K562 (cell line): ENCODE data around the gene PDE4D. TPM values are rescaled to one million over a fixed set of nuclear protein-coding genes. Genes with fewer than 3 reads are reported as not detected.

ENCODE experiments used
- ATAC-seq: fragments of 200-7000 bp; cut with Tn5 transposase; 3 replicates; pipeline ENCODE4 v1.9.1; 2020; ENCODE audit warnings: moderate library complexity
- BruUV-seq: library from RNA; stranded (reverse); fragments of 400-500 nt; replicated peaks from 2 replicates; lab custom pipeline; 2021; lab: Mats Ljungman, UMichigan
- CTCF ChIA-PET: fragments of 300-600 bp; formaldehyde crosslinking; extraction: SDS; loops from one replicate; lab custom pipeline; 2021; ENCODE audit warnings: low intra/inter-chr PET ratio; lab: Yijun Ruan, JAX
- POLR2A ChIA-PET: fragments of 300-600, 350-650 bp; sonication (Branson Sonifier 250); formaldehyde crosslinking; extraction: SDS; loops from one replicate; lab custom pipeline; 2021; ENCODE audit warnings: antibody characterized with exemption, inconsistent platforms; lab: Yijun Ruan, JAX
- DNase-seq, 4 experiments: peaks; one replicate each; pipeline versions ENCODE4 v3.0.0 to v3.0.0-alpha.2; 2011 to 2018; ENCODE audit warnings: low spot score in 3 of 4, mixed read lengths in 3 of 4; ENCODE audit errors: extremely low read depth in 1 of 4
- FAIRE-seq: peaks from 2 replicates; lab custom pipeline; 2011; peaks lifted over from hg19 to GRCh38; lab: Jason Lieb, UNC
- H2AFZ ChIP-seq: 2 replicates; pipeline ENCODE4 v1.6.0; 2011; ENCODE audit warnings: low read depth, low read length, control low read depth, inconsistent platforms
- H3K27ac ChIP-seq: fragments of 200-600 bp; 3 replicates; pipeline ENCODE4 v1.8.0; 2011; ENCODE audit warnings: low read depth, mild to moderate bottlenecking, control low read depth, inconsistent platforms, low read length, moderate library complexity, mixed read lengths; ENCODE audit errors: extremely low read depth
- H3K27me3 ChIP-seq, 2 experiments: fragments of 300-600 bp in 1 of 2; 2 replicates in 1 of 2; 3 replicates in 1 of 2; pipeline versions ENCODE4 v1.6.0 to v1.8.0; 2011; ENCODE audit warnings: inconsistent platforms in 2 of 2, low read length in 2 of 2, mild to moderate bottlenecking in 1 of 2, mixed read lengths in 1 of 2, moderate library complexity in 1 of 2; ENCODE audit not compliant: control insufficient read depth in 2 of 2, insufficient read depth in 2 of 2
- H3K36me3 ChIP-seq: fragments of 300-600 bp; 3 replicates; pipeline ENCODE4 v1.8.0; 2011; ENCODE audit warnings: mild to moderate bottlenecking, low read length, inconsistent platforms; ENCODE audit not compliant: control insufficient read depth, insufficient read depth
- H3K4me1 ChIP-seq, 2 experiments: fragments of 200-600 bp in 1 of 2; replicated peaks in 1 of 2; 2 replicates in 1 of 2; 3 replicates in 1 of 2; pipeline versions ENCODE4 v1.5.1 to v1.8.0; 2011; ENCODE audit warnings: inconsistent platforms in 2 of 2, low read length in 2 of 2, mild to moderate bottlenecking in 1 of 2, mixed read lengths in 1 of 2, moderate library complexity in 1 of 2; ENCODE audit not compliant: control insufficient read depth in 2 of 2, insufficient read depth in 2 of 2
- H3K4me2 ChIP-seq: 2 replicates; pipeline ENCODE4 v1.6.1; 2011; ENCODE audit warnings: low read length, control low read depth, inconsistent platforms, mixed read lengths; ENCODE audit not compliant: insufficient read depth
- H3K4me3 ChIP-seq: fragments of 200-600 bp; sonication (generic), shearing (Covaris generic); 2 replicates; pipeline ENCODE4 v1.5.1; 2016; ENCODE audit warnings: control low read depth, inconsistent platforms
- H3K79me2 ChIP-seq: fragments of 200-600 bp; 3 replicates; pipeline ENCODE4 v1.8.0; 2011; ENCODE audit warnings: low read length, inconsistent platforms; ENCODE audit not compliant: control insufficient read depth, insufficient read depth
- H3K9ac ChIP-seq, 2 experiments: 2 replicates each; pipeline versions ENCODE4 v1.6.0 to v1.6.1; 2011; ENCODE audit warnings: low read depth in 2 of 2, low read length in 2 of 2, control low read depth in 1 of 2, inconsistent platforms in 1 of 2, mild to moderate bottlenecking in 1 of 2, mixed read lengths in 1 of 2; ENCODE audit not compliant: insufficient read depth in 1 of 2
- H3K9me1 ChIP-seq: one replicate; pipeline ENCODE4 v1.6.0; 2011; ENCODE audit warnings: inconsistent platforms, mild to moderate bottlenecking, low read length, moderate library complexity; ENCODE audit not compliant: control insufficient read depth, insufficient read depth
- H3K9me3 ChIP-seq: replicated peaks from 2 replicates; pipeline ENCODE4 v1.5.1; 2011; ENCODE audit warnings: low read depth, low read length, inconsistent platforms; ENCODE audit not compliant: control insufficient read depth, insufficient read depth
- H4K20me1 ChIP-seq: replicated peaks from 2 replicates; pipeline ENCODE4 v1.6.1; 2011; ENCODE audit warnings: low read length, inconsistent platforms, mixed read lengths; ENCODE audit not compliant: control insufficient read depth, insufficient read depth
- BCL6 ChIP-seq: fragments of 250-450 bp; sonication (Bioruptor Pico); IDR thresholded peaks from 2 replicates; pipeline ENCODE4 v1.4.0; 2020
- BDP1 ChIP-seq: IDR thresholded peaks from 3 replicates; pipeline ENCODE4 v1.6.1; 2011; ENCODE audit not compliant: insufficient read length, insufficient read depth
- CBX3 ChIP-seq, 2 experiments: IDR thresholded peaks; 1 replicate in 1 of 2; 2 replicates in 1 of 2; pipeline ENCODE4 v1.6.1; 2012; ENCODE audit warnings: inconsistent platforms in 2 of 2, low read length in 2 of 2, borderline replicate concordance in 1 of 2, control low read depth in 1 of 2
- ILF3 ChIP-seq: fragments of 450-650 bp; IDR thresholded peaks from 2 replicates; pipeline ENCODE4 v1.6.1; 2018; ENCODE audit warnings: antibody characterized with exemption, mild to moderate bottlenecking, moderate library complexity, borderline replicate concordance
- MAZ ChIP-seq, 2 experiments: fragments of 450-650 bp in 1 of 2; sonication (generic) in 1 of 2; formaldehyde crosslinking; IDR thresholded peaks in 1 of 2; conservative IDR thresholded peaks in 1 of 2; 2 replicates each; pipeline versions ENCODE4 v1.4.0 to v1.5.0; 2020; ENCODE audit warnings: mild to moderate bottlenecking in 1 of 2, missing genetic modification reagents in 1 of 2
- RBBP5 ChIP-seq: fragments of 200-600 bp; sonication (generic); IDR thresholded peaks from 2 replicates; pipeline ENCODE4 v1.6.1; 2012; ENCODE audit warnings: borderline replicate concordance, mild to moderate bottlenecking, low read length, control low read depth, inconsistent platforms; ENCODE audit not compliant: insufficient read depth, poor library complexity, severe bottlenecking
- RNF2 ChIP-seq: sonication (generic); IDR thresholded peaks from 2 replicates; pipeline ENCODE4 v1.6.1; 2016
- ZNF253 ChIP-seq: fragments of 250-450 bp; sonication (Bioruptor Pico); conservative IDR thresholded peaks from 2 replicates; pipeline ENCODE4 v1.6.1; 2021; ENCODE audit warnings: mild to moderate bottlenecking
- ZSCAN29 ChIP-seq: fragments of 450-650 bp; IDR thresholded peaks from 2 replicates; pipeline ENCODE4 v1.6.1; 2017
- WGBS: fragments of 100-300 bp; shearing (Covaris generic); methylation state at CpG from one replicate; pipeline ENCODE4 v1.1.6; 2016; ENCODE audit warnings: low coverage, mixed read lengths; ENCODE audit not compliant: insufficient coverage; ENCODE audit errors: missing lambda C conversion rate; 5-methylcytosine and 5-hydroxymethylcytosine counted together
- in situ Hi-C: fragments of 300-500 bp; cut with MboI; formaldehyde crosslinking; loops from 4 replicates; pipeline ENCODE4 v1.15.0; 2018; ENCODE audit warnings: inconsistent platforms, mixed read lengths
- intact Hi-C: fragments of 100-400 bp; cut with micrococcal nuclease; formaldehyde crosslinking; loops from 2 replicates; pipeline ENCODE4 v1.14.2; 2022
- polyA plus RNA-seq, 8 experiments: library from polyadenylated mRNA; depleted of rRNA in 4 of 8; stranded (reverse) in 5 of 8; unstranded in 3 of 8; fragments of >200 nt; fragmentation: Nextera tagmentation in 2 of 8; fragmentation: Illumina TruSeq in 1 of 8; extraction: Ambion mirVana in 2 of 8; extraction: Trizol in 1 of 8; gene quantifications; 2 replicates each; pipeline versions ENCODE4 v1.2.1 to v1.2.3, GENCODE V29; 2011 to 2014; ENCODE audit warnings: inconsistent platforms in 1 of 8, missing spikeins in 1 of 8
- total RNA-seq, 7 experiments: library from RNA; depleted of rRNA in 6 of 7; stranded (reverse); fragments of >200 nt in 6 of 7; fragmentation: Illumina TruSeq in 2 of 7; extraction: Trizol in 2 of 7; gene quantifications; 2 replicates each; pipeline versions ENCODE4 v1.2.1 to v1.2.3, GENCODE V29; 2011 to 2021; ENCODE audit warnings: low replicate concordance in 1 of 7
- TF ChIP-seq, protein P1 (sequence below): sonication (generic); formaldehyde crosslinking; IDR thresholded peaks from 2 replicates; pipeline ENCODE4 v1.8.0; 2022; ENCODE audit warnings: mild to moderate bottlenecking, low read depth, missing genetic modification reagents

Gene PDE4D
- total and polyA plus RNA-seq, 9 of the 15 experiments (the other 6 are each of a cell fraction or from before 2014, with no cell fraction given), result 0.04 to 0.46 (median 0.13) TPM

DNA sequence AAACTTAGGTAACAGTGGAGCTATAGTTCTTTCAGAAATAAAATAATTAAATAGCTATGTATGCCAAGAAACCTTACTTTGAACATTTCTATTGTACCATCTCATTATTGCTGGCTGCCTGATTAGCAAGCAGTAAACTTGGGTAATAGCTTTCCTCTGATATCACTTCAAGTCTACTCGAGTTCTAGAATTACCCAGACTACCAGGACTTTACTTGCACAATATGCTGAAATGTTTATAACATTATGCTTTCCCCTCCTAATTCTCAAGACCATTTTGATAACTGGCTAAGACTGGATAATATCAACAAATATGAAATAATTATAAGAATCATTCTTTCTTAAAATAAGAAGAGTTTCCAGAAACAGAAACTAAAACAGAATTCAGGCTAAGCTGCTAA lies 798.0 kb downstream of the PDE4D start:
- Histone ChIP-seq H3K27ac (no peak overlapping the region), H3K79me2 (no peaks in the 10 kb centered on the region), H3K4me2 (no peak overlapping the region), H3K4me3 (no peak overlapping the region), H3K4me1 (no peaks in the 10 kb centered on the region), H3K27me3 (no peaks in the 10 kb centered on the region), H4K20me1 (no peaks in the 10 kb centered on the region), H3K9me3 (no peaks in the 10 kb centered on the region), H3K36me3 (no peaks in the 10 kb centered on the region), H3K9me1 (no peaks in the 10 kb centered on the region), H2AFZ (no peak overlapping the region), H3K9ac (no peak overlapping the region)
- ChIA-PET CTCF (no interaction called here), POLR2A (no interaction called here)
- intact Hi-C loops (no loop called here), in situ Hi-C loops (no loop called here)
- TF ChIP-seq, protein P1, sequence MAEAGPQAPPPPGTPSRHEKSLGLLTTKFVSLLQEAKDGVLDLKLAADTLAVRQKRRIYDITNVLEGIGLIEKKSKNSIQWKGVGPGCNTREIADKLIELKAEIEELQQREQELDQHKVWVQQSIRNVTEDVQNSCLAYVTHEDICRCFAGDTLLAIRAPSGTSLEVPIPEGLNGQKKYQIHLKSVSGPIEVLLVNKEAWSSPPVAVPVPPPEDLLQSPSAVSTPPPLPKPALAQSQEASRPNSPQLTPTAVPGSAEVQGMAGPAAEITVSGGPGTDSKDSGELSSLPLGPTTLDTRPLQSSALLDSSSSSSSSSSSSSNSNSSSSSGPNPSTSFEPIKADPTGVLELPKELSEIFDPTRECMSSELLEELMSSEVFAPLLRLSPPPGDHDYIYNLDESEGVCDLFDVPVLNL (CRISPR knock-in tag), result no peak
- TF ChIP-seq ZSCAN29, result no peak
- TF ChIP-seq MAZ (CRISPR knock-in tag; conservative IDR thresholded peaks at IDR 0.05 in 1 of 2, IDR thresholded peaks at IDR 0.05 in 1 of 2), result no peak
- no peak for TF ChIP-seq BCL6
- no peak for TF ChIP-seq ILF3
- no peak for FAIRE-seq
- DNase-seq, result no peak
- WGBS, result 0% methylated on average over 1 of the region's 1 CpG
- BruUV-seq, result no TSS peak
- ATAC-seq, result no peak

DNA sequence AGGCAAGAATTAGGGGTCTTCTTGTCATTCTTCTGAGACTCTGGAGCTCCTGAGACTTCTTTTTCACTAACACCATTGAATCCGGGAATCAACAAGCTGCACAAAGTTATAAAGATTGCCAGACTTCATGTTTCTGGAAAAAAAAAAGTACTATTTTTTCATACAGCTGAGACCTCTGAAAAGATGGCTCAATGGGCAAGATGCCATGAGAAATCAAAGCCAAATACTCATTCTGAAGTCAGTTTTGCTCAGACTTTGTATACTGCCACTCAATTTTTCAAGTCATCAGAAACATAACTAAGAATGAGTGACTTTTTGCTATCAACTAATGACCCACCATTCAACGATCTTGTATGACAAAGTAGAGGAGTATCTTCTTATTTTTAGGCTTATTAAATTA lies 798.7 kb downstream of the PDE4D start:
- WGBS, result 6% methylated on average over 2 of the region's 2 CpGs
- BruUV-seq, result no TSS peak
- no peak for DNase-seq
- Histone ChIP-seq H2AFZ (no peak overlapping the region), H3K9me3 (no peaks in the 10 kb centered on the region), H3K4me2 (no peak overlapping the region), H3K9ac (no peak overlapping the region), H3K27ac (no peak overlapping the region), H3K4me3 (no peak overlapping the region), H3K4me1 (no peaks in the 10 kb centered on the region), H3K9me1 (no peaks in the 10 kb centered on the region), H3K27me3 (no peaks in the 10 kb centered on the region), H3K36me3 (no peaks in the 10 kb centered on the region), H3K79me2 (no peaks in the 10 kb centered on the region), H4K20me1 (no peaks in the 10 kb centered on the region)
- ATAC-seq, result no peak
- ChIA-PET CTCF (no interaction called here), POLR2A (interaction anchor here (0.6 kb wide), 1 partner anchor 9 kb away, joined by 5 read pairs; no protein-coding TSS in a partner anchor)
- in situ Hi-C loops (no loop called here), intact Hi-C loops (no loop called here)
- no peak for FAIRE-seq
- TF ChIP-seq RBBP5, result no peak
- no peak for TF ChIP-seq ZNF253 (CRISPR knock-in tag)
- TF ChIP-seq BDP1, result no peak
- no peak for TF ChIP-seq RNF2
- TF ChIP-seq CBX3 (IDR thresholded peaks at IDR 0.05; ENCODE audit: borderline replicate concordance in 1 of 2, low read length in 2 of 2), result no peak
